HepG2 (cell line): ENCODE data around the gene TDRD9. TPM values are rescaled to one million over a fixed set of nuclear protein-coding genes. Genes with fewer than 3 reads are reported as not detected.

ENCODE experiments used
- ATAC-seq: fragments of 200-7000 bp; cut with Tn5 transposase; 3 replicates; pipeline ENCODE4 v1.9.1; 2020; ENCODE audit warnings: mild to moderate bottlenecking, moderate library complexity
- BruUV-seq: library from RNA; stranded (reverse); fragments of 400-500 nt; replicated peaks from 2 replicates; lab custom pipeline; 2021; lab: Mats Ljungman, UMichigan
- CTCF ChIA-PET: fragments of 300-600 bp; formaldehyde crosslinking; extraction: SDS; loops from one replicate; lab custom pipeline; 2021; ENCODE audit warnings: low total read pairs, inconsistent platforms, low intra/inter-chr PET ratio; lab: Yijun Ruan, JAX
- POLR2A ChIA-PET: fragments of 350-600 bp; sonication (Branson Sonifier 250); formaldehyde crosslinking; loops from one replicate; lab custom pipeline; 2020; ENCODE audit warnings: antibody characterized with exemption, inconsistent platforms; lab: Yijun Ruan, JAX
- DNase-seq: peaks from one replicate; pipeline ENCODE4 v3.0.0-alpha.2; 2015; ENCODE audit warnings: low spot score
- FAIRE-seq: peaks from 3 replicates; lab custom pipeline; 2011; peaks lifted over from hg19 to GRCh38; lab: Jason Lieb, UNC
- H2AFZ ChIP-seq: one replicate; pipeline ENCODE4 v1.6.1; 2011; ENCODE audit warnings: low read length, inconsistent platforms
- H3K27ac ChIP-seq: fragments of 300-600 bp; 3 replicates; pipeline ENCODE4 v1.8.0; 2011; ENCODE audit warnings: mixed run types, mild to moderate bottlenecking, mixed read lengths, low read length, inconsistent platforms; ENCODE audit not compliant: insufficient read depth; ENCODE audit errors: extremely low read length
- H3K27me3 ChIP-seq, 2 experiments: fragments of 200-600 bp in 1 of 2; 2 replicates in 1 of 2; 3 replicates in 1 of 2; pipeline versions ENCODE4 v1.6.0 to v1.8.0; 2011; ENCODE audit warnings: low read length in 2 of 2, mild to moderate bottlenecking in 2 of 2, moderate library complexity in 2 of 2, inconsistent platforms in 1 of 2; ENCODE audit not compliant: insufficient read depth in 2 of 2, control insufficient read depth in 1 of 2
- H3K36me3 ChIP-seq, 2 experiments: fragments of 200-600 bp in 1 of 2; replicated peaks in 1 of 2; 2 replicates in 1 of 2; 3 replicates in 1 of 2; pipeline versions ENCODE4 v1.5.1 to v1.8.0; 2011; ENCODE audit warnings: low read length in 2 of 2, inconsistent platforms in 1 of 2; ENCODE audit not compliant: insufficient read depth in 2 of 2, control insufficient read depth in 1 of 2
- H3K4me1 ChIP-seq: 2 replicates; pipeline ENCODE4 v1.5.1; 2012; ENCODE audit warnings: low read length, inconsistent platforms; ENCODE audit not compliant: insufficient read depth
- H3K4me2 ChIP-seq: 2 replicates; pipeline ENCODE4 v1.6.0; 2011; ENCODE audit warnings: low read depth, low read length, inconsistent platforms
- H3K4me3 ChIP-seq, 3 experiments: fragments of 200-600 bp in 1 of 3; sonication (generic), shearing (Covaris generic) in 1 of 3; replicated peaks in 1 of 3; 2 replicates each; pipeline ENCODE4 v1.5.1; 2011 to 2016; ENCODE audit warnings: low read length in 3 of 3, inconsistent platforms in 2 of 3, low read depth in 2 of 3, mild to moderate bottlenecking in 2 of 3, control low read depth in 1 of 3, mixed read lengths in 1 of 3; ENCODE audit not compliant: insufficient read depth in 1 of 3
- H3K79me2 ChIP-seq: one replicate; pipeline ENCODE4 v1.6.1; 2011; ENCODE audit warnings: low read length, inconsistent platforms; ENCODE audit not compliant: insufficient read depth
- H3K9ac ChIP-seq: 2 replicates; pipeline ENCODE4 v1.6.0; 2011; ENCODE audit warnings: mild to moderate bottlenecking, low read depth, low read length, inconsistent platforms; ENCODE audit not compliant: insufficient read depth
- H3K9me3 ChIP-seq: 2 replicates; pipeline ENCODE4 v1.5.1; 2012; ENCODE audit warnings: mild to moderate bottlenecking, low read length
- H4K20me1 ChIP-seq: 2 replicates; pipeline ENCODE4 v1.6.0; 2011; ENCODE audit warnings: inconsistent platforms, mild to moderate bottlenecking, low read length, moderate library complexity; ENCODE audit not compliant: insufficient read depth
- CAMTA2 ChIP-seq: sonication (generic); formaldehyde crosslinking; IDR thresholded peaks from 2 replicates; pipeline ENCODE4 v1.4.0; 2020; ENCODE audit warnings: mild to moderate bottlenecking, missing genetic modification reagents, borderline replicate concordance
- ETV6 ChIP-seq: sonication (generic); formaldehyde crosslinking; conservative IDR thresholded peaks from 2 replicates; pipeline ENCODE4 v1.4.0; 2020; ENCODE audit warnings: missing genetic modification reagents
- FOXK1 ChIP-seq: sonication (generic); formaldehyde crosslinking; IDR thresholded peaks from 2 replicates; pipeline ENCODE4 v1.4.0; 2020; ENCODE audit warnings: low read depth, missing genetic modification reagents, borderline replicate concordance
- NONO ChIP-seq, 2 experiments: fragments of 450-650 bp in 1 of 2; sonication (generic) in 1 of 2; formaldehyde crosslinking in 1 of 2; IDR thresholded peaks in 1 of 2; conservative IDR thresholded peaks in 1 of 2; 2 replicates each; pipeline versions ENCODE4 v1.6.1 to v1.8.0; 2017 to 2022; ENCODE audit warnings: mild to moderate bottlenecking in 1 of 2, missing genetic modification reagents in 1 of 2, moderate library complexity in 1 of 2
- SOX13 ChIP-seq, 3 experiments: fragments of 450-650 bp in 1 of 3; sonication (generic) in 1 of 3; formaldehyde crosslinking in 1 of 3; IDR thresholded peaks in 2 of 3; conservative IDR thresholded peaks in 1 of 3; 2 replicates each; pipeline versions ENCODE4 v1.5.0 to v1.6.1; 2016 to 2020; ENCODE audit warnings: antibody characterized with exemption in 1 of 3, mild to moderate bottlenecking in 1 of 3, missing compliant biosample characterization in 1 of 3, missing genetic modification reagents in 1 of 3, moderate library complexity in 1 of 3
- SP1 ChIP-seq, 2 experiments: fragments of 450-650 bp in 1 of 2; sonication (generic) in 1 of 2; formaldehyde crosslinking in 1 of 2; IDR thresholded peaks; 2 replicates each; pipeline versions ENCODE4 v1.4.0 to v1.6.1; 2016 to 2020; ENCODE audit warnings: missing genetic modification reagents in 1 of 2
- TBL1XR1 ChIP-seq: fragments of 150-350 bp; IDR thresholded peaks from 2 replicates; pipeline ENCODE4 v1.6.1; 2014; ENCODE audit warnings: borderline replicate concordance, low read length; ENCODE audit not compliant: partially characterized antibody
- ZNF256 ChIP-seq: sonication (generic); formaldehyde crosslinking; conservative IDR thresholded peaks from 2 replicates; pipeline ENCODE4 v1.4.0; 2020; ENCODE audit warnings: missing genetic modification reagents
- ZNF354B ChIP-seq: sonication (generic); formaldehyde crosslinking; IDR thresholded peaks from 2 replicates; pipeline ENCODE4 v1.8.0; 2022; ENCODE audit warnings: mild to moderate bottlenecking, missing genetic modification reagents
- ZNF383 ChIP-seq: sonication (generic); formaldehyde crosslinking; IDR thresholded peaks from 2 replicates; pipeline ENCODE4 v1.4.0; 2020; ENCODE audit warnings: missing genetic modification reagents, mild to moderate bottlenecking, borderline replicate concordance
- ZNF564 ChIP-seq: sonication (generic); formaldehyde crosslinking; IDR thresholded peaks from 2 replicates; pipeline ENCODE4 v1.8.1; 2023; ENCODE audit warnings: mild to moderate bottlenecking, missing genetic modification reagents
- ZNF660 ChIP-seq: sonication (generic); formaldehyde crosslinking; IDR thresholded peaks from 2 replicates; pipeline ENCODE4 v1.5.1; 2020; ENCODE audit warnings: mild to moderate bottlenecking, low read depth, missing genetic modification reagents, borderline replicate concordance
- WGBS: methylation state at CpG from one replicate; pipeline ENCODE4 v1.1.6; 2017; ENCODE audit warnings: low lambda C conversion rate; 5-methylcytosine and 5-hydroxymethylcytosine counted together
- in situ Hi-C: cut with HindIII; loops from 2 replicates; pipeline ENCODE4 v1.10.0; 2017; ENCODE audit warnings: low pct_unique_long_range_greater_than_20kb; ENCODE audit not compliant: extremely low pct_ligation_motif_present
- intact Hi-C: fragments of 100-400 bp; cut with micrococcal nuclease; formaldehyde crosslinking; loops from one replicate; pipeline ENCODE4 v1.10.0; 2022; ENCODE audit not compliant: unreplicated experiment
- polyA plus RNA-seq, 8 experiments: library from polyadenylated mRNA; depleted of rRNA in 3 of 8; stranded (reverse) in 7 of 8; unstranded in 1 of 8; fragments of >200 nt; fragmentation: Illumina TruSeq in 4 of 8; extraction: Trizol in 4 of 8; gene quantifications; 2 replicates each; pipeline versions ENCODE4 v1.2.1 to v1.2.3, GENCODE V29; 2011 to 2016; ENCODE audit warnings: low read depth in 4 of 8, missing spikeins in 1 of 8, mixed read lengths in 1 of 8; ENCODE audit not compliant: insufficient read depth in 1 of 8
- total RNA-seq, 5 experiments: library from RNA; depleted of rRNA; stranded (reverse); fragments of >200 nt; fragmentation: Illumina TruSeq; extraction: Trizol; gene quantifications; 2 replicates each; pipeline ENCODE4 v1.2.3, GENCODE V29; 2016; ENCODE audit warnings: low read depth in 1 of 5
- TF ChIP-seq, protein P1 (sequence below): IDR thresholded peaks from 2 replicates; pipeline ENCODE4 v1.6.1; 2016; ENCODE audit warnings: mild to moderate bottlenecking
- TF ChIP-seq, protein P2 (sequence below): sonication (generic); formaldehyde crosslinking; IDR thresholded peaks from 2 replicates; pipeline ENCODE4 v1.4.0; 2020; ENCODE audit warnings: missing genetic modification reagents, mild to moderate bottlenecking, borderline replicate concordance

The TDRD9 gene
- total and polyA plus RNA-seq, 2 of the 13 experiments (the other 11 are each of a cell fraction or from before 2014, with no cell fraction given), result not detected

DNA sequence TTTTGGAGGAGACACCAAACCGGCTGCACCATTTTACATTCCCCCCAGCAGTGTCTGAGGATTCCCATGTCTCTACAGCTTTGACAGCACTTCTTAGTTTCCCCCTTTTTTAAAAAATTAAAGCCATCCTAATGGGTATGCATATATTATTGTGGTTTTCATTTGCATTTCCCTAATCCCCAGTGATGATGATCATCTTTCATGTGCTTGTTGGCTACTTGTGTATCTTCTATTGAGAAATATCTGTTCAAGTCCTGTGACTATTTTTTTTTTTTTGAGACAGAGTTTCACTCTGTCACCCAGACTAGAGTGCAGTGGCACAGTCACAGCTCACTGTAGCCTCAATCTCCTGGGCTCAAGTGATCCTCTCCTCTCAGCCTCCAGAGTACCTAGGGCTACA lies 134.0 kb downstream of the TDRD9 start:
- no peak for FAIRE-seq
- BruUV-seq, result no TSS peak
- Histone ChIP-seq H3K9me3 (peaks cover 10% of the 10 kb centered on the region; the same call in 1 of the 2 replicates), H3K79me2 (no peaks in the 10 kb centered on the region), H3K4me3 (no peak overlapping the region), H3K4me1 (no peaks in the 10 kb centered on the region), H3K27ac (no peak overlapping the region), H3K4me2 (no peak overlapping the region), H3K36me3 (no peaks in the 10 kb centered on the region), H3K9ac (no peak overlapping the region), H3K27me3 (0 out of 5 replicates have a peak, but pooled peaks cover 0 to 3% of the 10 kb centered on the region in 2 experiments)
- CTCF ChIA-PET, result no interaction called here
- intact Hi-C loops, result no loop called here
- in situ Hi-C loops, result no loop called here
- 0% methylated on average over 1 of the region's 1 CpG for WGBS
- no peak for DNase-seq
- TF ChIP-seq FOXK1 (CRISPR knock-in tag), result no peak
- no peak for TF ChIP-seq ZNF354B
- no peak for TF ChIP-seq ZNF564 (CRISPR knock-in tag)
- no peak for TF ChIP-seq NONO (IDR thresholded peaks at IDR 0.05)
- TF ChIP-seq NONO (CRISPR knock-in tag; conservative IDR thresholded peaks at IDR 0.05), result no peak
- TF ChIP-seq, protein P1, sequence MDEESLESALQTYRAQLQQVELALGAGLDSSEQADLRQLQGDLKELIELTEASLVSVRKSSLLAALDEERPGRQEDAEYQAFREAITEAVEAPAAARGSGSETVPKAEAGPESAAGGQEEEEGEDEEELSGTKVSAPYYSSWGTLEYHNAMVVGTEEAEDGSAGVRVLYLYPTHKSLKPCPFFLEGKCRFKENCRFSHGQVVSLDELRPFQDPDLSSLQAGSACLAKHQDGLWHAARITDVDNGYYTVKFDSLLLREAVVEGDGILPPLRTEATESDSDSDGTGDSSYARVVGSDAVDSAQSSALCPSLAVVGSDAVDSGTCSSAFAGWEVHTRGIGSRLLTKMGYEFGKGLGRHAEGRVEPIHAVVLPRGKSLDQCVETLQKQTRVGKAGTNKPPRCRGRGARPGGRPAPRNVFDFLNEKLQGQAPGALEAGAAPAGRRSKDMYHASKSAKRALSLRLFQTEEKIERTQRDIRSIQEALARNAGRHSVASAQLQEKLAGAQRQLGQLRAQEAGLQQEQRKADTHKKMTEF, result no peak
- TF ChIP-seq ZNF660 (CRISPR knock-in tag), result no peak
- TF ChIP-seq ZNF383 (CRISPR knock-in tag), result no peak
- TF ChIP-seq SP1 (IDR thresholded peaks at IDR 0.05), result no peak
- no peak for TF ChIP-seq SP1 (CRISPR knock-in tag; IDR thresholded peaks at IDR 0.05)
- no peak for TF ChIP-seq CAMTA2 (CRISPR knock-in tag)
- no peak for TF ChIP-seq TBL1XR1
- TF ChIP-seq ETV6 (CRISPR knock-in tag), result no peak
- no peak for TF ChIP-seq SOX13 (IDR thresholded peaks at IDR 0.05)
- no peak for TF ChIP-seq SOX13 (CRISPR knock-in tag; conservative IDR thresholded peaks at IDR 0.05 in 1 of 2, IDR thresholded peaks at IDR 0.05 in 1 of 2)
- TF ChIP-seq ZNF256 (CRISPR knock-in tag), result no peak
- TF ChIP-seq, protein P2, sequence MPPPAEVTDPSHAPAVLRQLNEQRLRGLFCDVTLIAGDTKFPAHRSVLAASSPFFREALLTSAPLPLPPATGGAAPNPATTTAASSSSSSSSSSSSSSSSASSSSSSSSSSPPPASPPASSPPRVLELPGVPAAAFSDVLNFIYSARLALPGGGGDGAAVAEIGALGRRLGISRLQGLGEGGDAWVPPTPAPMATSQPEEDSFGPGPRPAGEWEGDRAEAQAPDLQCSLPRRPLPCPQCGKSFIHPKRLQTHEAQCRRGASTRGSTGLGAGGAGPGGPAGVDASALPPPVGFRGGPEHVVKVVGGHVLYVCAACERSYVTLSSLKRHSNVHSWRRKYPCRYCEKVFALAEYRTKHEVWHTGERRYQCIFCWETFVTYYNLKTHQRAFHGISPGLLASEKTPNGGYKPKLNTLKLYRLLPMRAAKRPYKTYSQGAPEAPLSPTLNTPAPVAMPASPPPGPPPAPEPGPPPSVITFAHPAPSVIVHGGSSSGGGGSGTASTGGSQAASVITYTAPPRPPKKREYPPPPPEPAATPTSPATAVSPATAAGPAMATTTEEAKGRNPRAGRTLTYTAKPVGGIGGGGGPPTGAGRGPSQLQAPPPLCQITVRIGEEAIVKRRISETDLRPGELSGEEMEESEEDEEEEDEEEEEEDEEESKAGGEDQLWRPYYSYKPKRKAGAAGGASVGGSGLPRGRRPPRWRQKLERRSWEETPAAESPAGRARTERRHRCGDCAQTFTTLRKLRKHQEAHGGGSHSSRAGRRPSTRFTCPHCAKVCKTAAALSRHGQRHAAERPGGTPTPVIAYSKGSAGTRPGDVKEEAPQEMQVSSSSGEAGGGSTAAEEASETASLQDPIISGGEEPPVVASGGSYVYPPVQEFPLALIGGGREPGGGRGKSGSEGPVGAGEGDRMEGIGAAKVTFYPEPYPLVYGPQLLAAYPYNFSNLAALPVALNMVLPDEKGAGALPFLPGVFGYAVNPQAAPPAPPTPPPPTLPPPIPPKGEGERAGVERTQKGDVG (CRISPR knock-in tag), result no peak
- TF ChIP-seq, all 625 proteins: peak for 0
- no peak for ATAC-seq
- Histone ChIP-seq H4K20me1 (no peaks in the 10 kb centered on the region), H2AFZ (no peak overlapping the region)
- POLR2A ChIA-PET, result no interaction called here
